ENCODE results near the gene BDKRB2. TPM values are rescaled to one million over a fixed set of nuclear protein-coding genes. Genes with fewer than 3 reads are reported as not detected.

BDKRB2 gene
- total and polyA plus RNA-seq, 2 of the 4 experiments (the other 2 are of a cell fraction) = 60.9 to 73.1 TPM

DNA sequence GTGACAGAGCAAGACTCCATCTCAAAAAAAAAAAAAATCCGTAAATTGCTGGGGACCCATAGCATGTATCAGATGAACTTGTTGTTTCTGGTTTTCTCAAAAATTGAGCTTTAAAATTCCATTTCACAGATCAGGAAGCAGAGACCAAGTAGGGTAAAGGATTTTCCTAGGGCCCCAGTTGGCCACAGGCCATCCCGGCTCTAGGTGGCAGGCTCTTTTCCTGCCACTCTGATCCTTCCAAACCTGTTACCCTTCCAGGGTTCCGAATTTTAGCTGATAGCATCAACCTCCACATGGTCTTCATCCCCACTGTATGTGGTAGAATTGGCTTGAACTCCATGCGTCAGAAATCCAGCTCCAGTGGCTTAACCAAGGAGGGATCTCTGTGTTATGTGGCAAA, 36.1 kb upstream of the BDKRB2 start (continued):
- no peak for TF ChIP-seq USF2 (IDR thresholded peaks at IDR 0.05; ENCODE audit: low read depth, low read length)

DNA sequence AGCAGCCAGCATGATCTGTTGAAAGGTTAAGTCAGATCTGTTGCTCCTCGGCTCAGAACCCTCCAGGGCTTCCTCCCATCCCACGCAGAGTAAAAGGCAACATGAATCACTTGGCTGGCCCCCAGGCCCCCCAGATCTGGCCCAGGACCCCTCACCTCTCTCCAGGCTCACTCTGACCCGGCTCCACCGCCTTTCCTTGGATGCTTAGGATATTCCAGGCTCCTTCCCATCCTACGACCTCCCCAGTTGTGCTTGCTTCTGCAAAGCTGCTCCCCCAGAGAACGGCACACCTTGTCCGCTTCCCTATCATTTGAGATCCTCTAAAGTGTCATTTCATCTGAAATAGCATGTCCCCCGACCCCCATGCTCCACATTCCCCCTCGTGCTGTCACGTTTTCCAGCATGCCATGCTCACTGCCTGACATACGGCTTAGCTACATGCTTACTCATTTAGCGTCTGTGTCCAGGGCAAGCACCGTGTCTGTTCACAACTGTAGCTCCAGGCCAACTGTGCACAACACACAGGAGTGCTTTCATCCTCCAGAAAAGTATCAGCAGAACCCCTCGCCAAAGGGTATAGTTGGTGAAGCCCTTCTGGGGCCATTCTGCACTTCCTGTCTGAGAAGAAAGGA, 33.6 kb upstream of the BDKRB2 start:
- Histone ChIP-seq H3K27me3 (ENCODE audit: control insufficient read depth, insufficient read depth, low read length) (no peaks in the 10 kb centered on the region), H2AK9ac (replicated peaks; ENCODE audit: low read depth, low read length, poor library complexity) (no peak overlapping the region), H2BK20ac (ENCODE audit: low read depth, low read length) (peak overlapping the region; percentile 65), H2BK5ac (ENCODE audit: low read depth, low read length, poor library complexity, severe bottlenecking) (no peak overlapping the region), H2BK15ac (ENCODE audit: low read depth, low read length) (peak overlapping the region; percentile 82; the same call in 2 of the 3 replicates), H2AFZ (replicated peaks; ENCODE audit: low read length, poor library complexity) (peak overlapping the region; percentile 54), H3K4me1 (ENCODE audit: control insufficient read depth, insufficient read depth, low read length) (peaks cover 19% of the 10 kb centered on the region), H2AK5ac (ENCODE audit: low read depth, low read length) (peak overlapping the region; percentile 85), H4K5ac (ENCODE audit: low read depth, low read length) (0 out of 2 replicates have a peak overlapping the region, but pooled peaks have one; percentile 14), H3K9me3 (ENCODE audit: control insufficient read depth, insufficient read depth, low read length) (no peaks in the 10 kb centered on the region), H4K8ac (ENCODE audit: low read depth in 2 of 2, low read length in 2 of 2) (no peak overlapping the region), H3K79me1 (ENCODE audit: low read depth in 1 of 2, low read length in 2 of 2) (no peaks in the 10 kb centered on the region; a peak in 1 of 4 replicates), H3K9ac (ENCODE audit: low read depth, low read length) (no peak overlapping the region), H4K91ac (ENCODE audit: insufficient read depth, low read depth, low read length) (peak overlapping the region; percentile 73), H3K23ac (ENCODE audit: low read depth, low read length) (no peak overlapping the region), H3K36me3 (ENCODE audit: control insufficient read depth, insufficient read depth, low read length) (no peaks in the 10 kb centered on the region), H3K56ac (ENCODE audit: extremely low read depth, insufficient read depth, low read length) (no peak overlapping the region), H3K4me3 (ENCODE audit: insufficient read depth, low read depth, low read length) (no peak overlapping the region), H3K18ac (ENCODE audit: low read depth, low read length) (peak overlapping the region; percentile 29; the same call in 1 of the 2 replicates), H3K4me2 (ENCODE audit: low read depth, low read length) (no peak overlapping the region), H3K4ac (ENCODE audit: low read depth, low read length) (peak overlapping the region; percentile 77), H3K27ac (ENCODE audit: insufficient read depth, low read length) (no peak overlapping the region), H4K20me1 (ENCODE audit: insufficient read depth, low read length) (no peaks in the 10 kb centered on the region), H2BK120ac (ENCODE audit: low read depth, low read length) (peak overlapping the region; percentile 73), H3K14ac (replicated peaks; ENCODE audit: low read depth, low read length) (no peak overlapping the region), H3K9me1 (ENCODE audit: insufficient read depth, low read length) (peaks cover 18% of the 10 kb centered on the region)
- DNase-seq (no peak), ATAC-seq (ENCODE audit: low read depth) (no peak)
- no peak for TF ChIP-seq POLR2A (IDR thresholded peaks at IDR 0.05; ENCODE audit: low read depth, low read length)
- TF ChIP-seq RCOR1 (IDR thresholded peaks at IDR 0.05; ENCODE audit: insufficient replicate concordance, low read length) = no peak
- TF ChIP-seq CTCF (conservative IDR thresholded peaks at IDR 0.05; ENCODE audit: low read depth, low read length) = no peak
- in situ Hi-C loops (cut with MboI; ENCODE audit: low sequenced_read_pairs) = no loop called here
- ChIA-PET POLR2A (ENCODE audit: unreplicated experiment) (interaction anchor here (0.8 kb wide), 1 partner anchor 11 kb away, joined by 3 read pairs; no protein-coding TSS in a partner anchor), CTCF (no interaction called here)
- dilution Hi-C loops (cut with HindIII; ENCODE audit: low sequenced_read_pairs, unreplicated experiment) = no loop called here
- WGBS, 2 experiments (ENCODE audit: extremely low coverage in 2 of 2, insufficient read length in 1 of 2) = 69% methylated on average over 12 of the region's 14 CpGs; no CpG with 5 or more reads in 1 of the 2 experiments
- no TSS peak for BruUV-seq (replicated peaks)
- intact Hi-C loops (cut with micrococcal nuclease) = no loop called here

Measured in IMR-90 (cell line).